ENCODE measurements around the gene LRRTM1.

The LRRTM1 gene

GRCh38 chr2:80303909-80304837 is at the start of gene LRRTM1:
LRRTM1 (minus strand) TSS chr2:80304752; CDS start chr2:80303819, 933 bp downstream.
- FAIRE-seq (no peak), DNase-seq (ENCODE audit: insufficient read length, low spot score) (peak; percentile 35)
- TF ChIP-seq CTCF (IDR thresholded peaks at IDR 0.05; ENCODE audit: insufficient read depth, missing control alignments), result peak; percentile 12

- DNase-seq (ENCODE audit: insufficient read length, low spot score) (no peak), FAIRE-seq (no peak)
- TF ChIP-seq CTCF (IDR thresholded peaks at IDR 0.05; ENCODE audit: insufficient read depth, missing control alignments), result no peak
Measured at GRCh38 chr2:80351231-80351630, 46.7 kb upstream of the LRRTM1 start.

GRCh38 chr2:80348953-80349352 is 44.4 kb upstream of the LRRTM1 start:
- no peak for TF ChIP-seq CTCF (IDR thresholded peaks at IDR 0.05; ENCODE audit: insufficient read depth, missing control alignments)
- FAIRE-seq, result no peak
- no peak for DNase-seq (ENCODE audit: insufficient read length, low spot score)

- no peak for FAIRE-seq
- no peak for TF ChIP-seq CTCF (IDR thresholded peaks at IDR 0.05; ENCODE audit: insufficient read depth, missing control alignments)
- no peak for DNase-seq (ENCODE audit: insufficient read length, low spot score)
Measured at GRCh38 chr2:80348078-80348477, 43.5 kb upstream of the LRRTM1 start.

- DNase-seq (ENCODE audit: insufficient read length, low spot score) (no peak), FAIRE-seq (no peak)
Measured at GRCh38 chr2:80340022-80340421, 35.5 kb upstream of the LRRTM1 start.

GRCh38 chr2:80338794-80339193 is 34.2 kb upstream of the LRRTM1 start:
- DNase-seq (ENCODE audit: insufficient read length, low spot score) (no peak), FAIRE-seq (no peak)
- no peak for TF ChIP-seq CTCF (IDR thresholded peaks at IDR 0.05; ENCODE audit: insufficient read depth, missing control alignments)

More at GRCh38 chr2:80340022-80340421, 35.5 kb upstream of the LRRTM1 start:
- no peak for TF ChIP-seq CTCF (IDR thresholded peaks at IDR 0.05; ENCODE audit: insufficient read depth, missing control alignments)

GRCh38 chr2:80335411-80335810 is 30.9 kb upstream of the LRRTM1 start:
- DNase-seq (ENCODE audit: insufficient read length, low spot score) (no peak), FAIRE-seq (no peak)
- TF ChIP-seq CTCF (IDR thresholded peaks at IDR 0.05; ENCODE audit: insufficient read depth, missing control alignments), result no peak
